HUDEP-2 (cell line): ENCODE data around the gene RBM4B.

ENCODE experiments used
- DNase-seq, 76 experiments: peaks; one replicate each; lab custom pipeline; 2025; ENCODE audit not compliant: unreplicated experiment in 76 of 76; lab: John Stamatoyannopoulos, UW

The RBM4B gene

DNA sequence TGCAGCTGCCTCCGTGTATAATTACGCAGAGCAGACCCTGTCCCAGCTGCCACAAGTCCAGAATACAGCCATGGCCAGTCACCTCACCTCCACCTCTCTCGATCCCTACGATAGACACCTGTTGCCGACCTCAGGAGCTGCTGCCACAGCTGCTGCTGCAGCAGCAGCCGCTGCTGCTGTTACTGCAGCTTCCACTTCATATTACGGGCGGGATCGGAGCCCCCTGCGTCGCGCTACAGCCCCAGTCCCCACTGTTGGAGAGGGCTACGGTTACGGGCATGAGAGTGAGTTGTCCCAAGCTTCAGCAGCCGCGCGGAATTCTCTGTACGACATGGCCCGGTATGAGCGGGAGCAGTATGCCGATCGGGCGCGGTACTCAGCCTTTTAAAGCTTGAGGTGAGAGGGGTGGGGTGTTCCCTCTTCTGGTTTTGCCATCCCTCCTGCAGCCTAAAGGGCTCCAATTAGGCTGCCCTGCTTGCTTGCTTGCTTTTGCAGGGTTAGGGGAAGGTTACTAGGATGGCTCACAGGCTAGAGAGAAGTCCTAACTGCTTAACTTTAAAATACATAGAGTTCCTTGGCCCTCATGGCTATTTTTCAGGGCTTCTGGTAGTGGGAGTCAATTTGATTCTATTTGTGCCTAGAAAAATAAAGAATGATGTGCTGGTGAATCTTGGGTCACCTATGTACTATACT, 33.8 kb downstream of the RBM4B start:
- DNase-seq: no peak

- no peak for DNase-seq
Measured at GRCh38 chr11:66641834-66642233, 35.9 kb downstream of the RBM4B start.

GRCh38 chr11:66639814-66640340, 37.8 kb downstream of the RBM4B start:
- peak in 1 of 76 experiments; percentile 5 for DNase-seq

- DNase-seq: peak in 7 of 76 experiments; percentile 7 to 41 (median 31)
Measured at GRCh38 chr11:66639066-66639813, 38.4 kb downstream of the RBM4B start.

DNA sequence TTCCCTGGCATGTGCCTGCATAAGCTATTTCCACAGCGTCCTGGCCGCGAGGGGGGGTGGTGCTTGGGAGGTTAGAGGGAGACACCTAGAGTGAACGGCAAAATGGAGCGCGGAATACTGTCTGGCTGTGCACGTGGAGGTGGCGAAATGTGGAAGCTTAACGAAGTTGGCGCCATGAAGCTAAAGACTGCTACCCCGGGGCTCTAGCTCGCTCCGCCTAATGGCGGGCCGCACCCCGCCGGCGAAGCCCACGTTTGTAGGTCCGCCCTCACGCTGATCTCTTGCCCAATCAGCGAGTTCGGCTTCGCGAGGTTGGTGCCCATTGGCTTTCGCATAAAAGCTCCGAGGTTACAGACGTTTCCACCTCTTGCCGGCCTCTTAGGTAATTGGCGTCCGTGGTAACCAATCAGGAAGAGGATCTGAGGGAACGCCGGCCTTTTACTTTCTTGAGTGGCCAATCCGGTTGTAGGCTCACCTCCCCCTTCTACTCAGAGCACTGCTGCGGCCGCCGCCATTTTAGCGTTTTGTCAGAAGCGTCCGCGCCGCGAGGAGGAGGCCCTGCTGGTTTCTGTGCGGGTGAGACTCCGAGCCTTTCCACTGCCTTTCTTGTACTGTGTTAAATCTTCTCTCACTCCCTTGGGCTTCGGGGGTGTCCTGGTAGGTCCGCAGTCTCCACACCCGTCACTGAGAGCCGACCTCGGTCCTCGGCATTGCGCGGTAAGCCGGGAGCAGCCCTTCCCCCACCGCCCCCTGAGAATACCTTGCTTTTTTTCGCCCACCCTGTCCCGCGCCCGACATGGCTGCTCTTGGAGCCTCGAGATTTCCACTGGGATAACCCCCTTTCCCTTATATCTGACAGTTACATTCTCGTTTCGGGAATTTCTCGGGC, 39.3 kb downstream of the RBM4B start, which contains the start of gene RBM4:
RBM4 (plus strand) TSS at position 527 of the 889 bp plus-strand sequence. CDS start 1,009 bp downstream, outside the sequence.
- DNase-seq: peak; percentile 36 to 99 (median 97)

DNA sequence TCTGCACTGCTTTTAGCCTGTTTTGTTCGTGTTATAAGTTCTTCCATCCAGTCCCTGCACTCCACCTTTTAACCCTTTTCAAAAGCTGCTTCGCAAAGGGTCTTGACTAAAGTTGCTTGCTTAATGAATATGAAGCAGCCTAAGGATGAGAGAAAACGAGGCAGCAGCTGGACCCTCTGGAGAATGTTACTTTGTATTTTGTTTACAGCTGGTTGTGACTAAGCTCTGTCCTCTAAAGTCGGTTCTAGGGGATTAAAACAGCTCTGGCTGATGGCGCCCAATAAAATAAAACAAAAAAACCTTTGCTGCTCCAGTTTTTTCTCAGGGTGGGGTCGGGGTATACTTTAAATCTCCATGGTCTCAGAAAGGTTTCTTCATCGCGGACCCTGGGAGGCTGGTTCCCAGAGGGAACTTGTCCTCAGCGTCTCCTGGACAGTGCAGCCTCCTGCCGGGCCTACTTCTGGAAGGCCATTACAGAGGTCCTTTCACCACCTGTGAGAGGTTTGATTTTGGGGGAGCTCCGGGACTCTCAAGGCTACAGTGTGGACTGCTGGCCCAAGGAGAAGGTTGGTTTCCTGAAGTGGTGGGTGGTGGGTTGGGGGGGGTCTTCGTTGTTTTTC, 40.0 kb downstream of the RBM4B start:
- DNase-seq: peak in 5 of 76 experiments; percentile 7 to 59 (median 53)

DNA sequence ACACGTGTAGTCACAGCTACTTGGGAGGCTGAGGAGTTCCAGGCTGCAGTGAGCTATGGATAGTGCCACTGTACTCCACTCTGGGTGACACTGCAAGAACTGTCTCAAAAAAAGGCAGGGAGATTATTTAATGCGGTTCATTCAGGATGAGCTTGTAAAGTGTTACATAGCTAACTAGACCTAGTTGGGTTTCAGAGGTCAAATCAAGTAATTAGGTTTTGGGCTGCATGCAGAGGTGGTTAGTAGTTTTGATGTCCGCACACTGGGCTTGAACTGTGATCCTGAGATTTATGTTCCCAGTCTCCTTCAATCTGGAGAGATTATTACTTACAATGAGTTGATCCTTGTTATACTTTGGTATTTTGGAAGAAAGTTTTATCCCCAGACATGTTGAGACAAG, 41.3 kb downstream of the RBM4B start:
- no peak for DNase-seq

- no peak for DNase-seq
Measured at GRCh38 chr11:66632952-66633351, 44.7 kb downstream of the RBM4B start.

DNA sequence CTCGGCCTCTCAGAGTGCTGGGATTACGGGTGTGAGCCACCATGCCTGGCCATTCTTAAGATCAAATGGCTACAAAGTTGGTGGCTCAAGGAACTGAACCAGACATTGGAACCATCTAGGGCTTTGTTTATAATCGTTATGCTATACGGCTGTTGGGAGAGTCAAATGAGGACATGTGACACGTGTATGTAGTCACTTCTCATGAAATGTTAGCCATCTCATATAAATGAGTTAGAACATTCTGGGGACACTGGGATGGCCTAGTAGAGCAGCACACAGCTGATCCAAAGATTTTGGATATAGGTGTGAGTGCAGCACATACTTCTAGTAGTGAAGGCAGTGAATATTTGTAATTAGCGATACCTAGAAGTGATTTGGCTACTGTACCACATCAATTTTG, 45.8 kb downstream of the RBM4B start:
- no peak for DNase-seq

DNA sequence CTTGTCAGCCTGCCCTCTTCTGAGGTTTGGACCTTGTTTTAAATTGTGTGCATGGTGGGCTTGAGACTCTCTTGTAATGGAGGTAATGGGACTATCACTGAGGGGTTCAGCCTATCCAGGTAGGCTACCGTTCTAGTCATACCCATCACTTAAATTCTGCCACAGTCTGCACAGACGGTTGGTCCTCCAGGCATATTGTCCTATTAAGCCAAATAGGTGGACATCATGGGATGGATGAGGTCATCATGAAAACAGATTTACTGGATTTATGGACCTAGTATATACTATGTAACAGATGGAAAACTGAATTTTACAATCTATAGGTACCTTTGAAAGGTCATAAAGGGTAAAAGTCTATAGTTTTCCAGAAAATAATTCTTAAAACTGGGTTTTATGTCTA, 48.3 kb downstream of the RBM4B start:
- DNase-seq: no peak

DNA sequence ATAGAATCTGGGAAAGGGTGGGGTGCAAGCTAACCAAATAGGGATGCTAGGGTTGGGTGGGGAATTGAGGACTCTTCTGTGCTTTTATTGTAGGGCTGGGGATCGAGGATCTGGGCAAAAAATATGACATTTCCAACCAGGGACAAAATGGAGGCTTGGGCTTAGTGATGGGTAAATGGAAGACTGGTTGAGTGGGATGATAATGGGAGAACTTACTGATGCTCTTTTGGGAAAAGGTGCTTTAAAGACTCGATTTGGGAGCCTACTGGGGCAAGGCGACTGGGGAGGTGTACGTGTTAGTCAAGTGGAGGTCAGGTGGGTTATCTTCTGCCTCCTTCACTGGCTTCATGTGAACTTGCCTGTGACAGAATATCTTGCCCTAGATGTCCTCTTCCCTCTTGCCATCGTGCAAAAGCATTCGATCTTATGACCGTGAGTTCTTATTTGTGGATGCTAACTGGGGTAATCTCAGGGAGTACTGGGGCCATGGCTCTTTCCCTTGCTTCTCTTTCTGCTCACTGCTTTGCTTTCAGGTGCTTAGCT, 49.6 kb downstream of the RBM4B start:
- DNase-seq: no peak

GRCh38 chr11:66626926-66627325, 50.8 kb downstream of the RBM4B start:
- no peak for DNase-seq

GRCh38 chr11:66626382-66626781, 51.3 kb downstream of the RBM4B start:
- DNase-seq: no peak

GRCh38 chr11:66625752-66626149, 51.9 kb downstream of the RBM4B start:
- no peak for DNase-seq

DNA sequence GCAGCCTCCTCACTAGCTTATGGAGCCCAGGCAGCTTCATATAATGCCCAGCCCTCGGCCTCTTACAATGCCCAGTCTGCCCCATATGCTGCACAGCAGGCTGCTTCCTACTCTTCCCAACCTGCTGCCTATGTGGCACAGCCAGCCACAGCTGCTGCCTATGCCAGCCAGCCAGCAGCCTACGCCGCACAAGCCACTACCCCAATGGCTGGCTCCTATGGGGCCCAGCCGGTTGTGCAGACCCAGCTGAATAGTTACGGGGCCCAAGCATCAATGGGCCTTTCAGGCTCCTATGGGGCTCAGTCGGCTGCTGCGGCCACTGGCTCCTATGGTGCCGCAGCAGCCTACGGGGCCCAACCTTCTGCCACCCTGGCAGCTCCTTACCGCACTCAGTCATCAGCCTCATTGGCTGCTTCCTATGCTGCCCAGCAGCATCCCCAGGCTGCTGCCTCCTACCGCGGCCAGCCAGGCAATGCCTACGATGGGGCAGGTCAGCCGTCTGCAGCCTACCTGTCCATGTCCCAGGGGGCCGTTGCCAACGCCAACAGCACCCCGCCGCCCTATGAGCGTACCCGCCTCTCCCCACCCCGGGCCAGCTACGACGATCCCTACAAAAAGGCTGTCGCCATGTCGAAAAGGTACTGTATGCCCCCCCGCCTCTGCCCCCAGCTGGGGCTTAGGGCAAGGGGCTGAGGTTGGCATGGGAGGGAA, 52.5 kb downstream of the RBM4B start:
- no peak for DNase-seq

DNA sequence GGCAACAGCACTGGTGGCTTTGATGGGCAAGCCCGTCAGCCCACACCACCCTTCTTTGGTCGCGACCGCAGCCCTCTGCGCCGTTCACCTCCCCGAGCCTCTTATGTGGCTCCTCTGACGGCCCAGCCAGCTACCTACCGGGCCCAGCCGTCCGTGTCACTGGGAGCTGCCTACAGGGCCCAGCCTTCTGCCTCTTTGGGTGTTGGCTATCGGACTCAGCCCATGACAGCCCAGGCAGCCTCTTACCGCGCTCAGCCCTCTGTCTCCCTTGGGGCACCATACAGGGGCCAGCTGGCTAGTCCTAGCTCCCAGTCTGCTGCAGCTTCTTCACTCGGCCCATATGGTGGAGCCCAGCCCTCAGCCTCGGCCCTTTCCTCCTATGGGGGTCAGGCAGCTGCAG, 53.2 kb downstream of the RBM4B start:
- no peak for DNase-seq

GRCh38 chr11:66619080-66619554, 58.6 kb downstream of the RBM4B start:
- DNase-seq: peak in 1 of 76 experiments; percentile 13

DNA sequence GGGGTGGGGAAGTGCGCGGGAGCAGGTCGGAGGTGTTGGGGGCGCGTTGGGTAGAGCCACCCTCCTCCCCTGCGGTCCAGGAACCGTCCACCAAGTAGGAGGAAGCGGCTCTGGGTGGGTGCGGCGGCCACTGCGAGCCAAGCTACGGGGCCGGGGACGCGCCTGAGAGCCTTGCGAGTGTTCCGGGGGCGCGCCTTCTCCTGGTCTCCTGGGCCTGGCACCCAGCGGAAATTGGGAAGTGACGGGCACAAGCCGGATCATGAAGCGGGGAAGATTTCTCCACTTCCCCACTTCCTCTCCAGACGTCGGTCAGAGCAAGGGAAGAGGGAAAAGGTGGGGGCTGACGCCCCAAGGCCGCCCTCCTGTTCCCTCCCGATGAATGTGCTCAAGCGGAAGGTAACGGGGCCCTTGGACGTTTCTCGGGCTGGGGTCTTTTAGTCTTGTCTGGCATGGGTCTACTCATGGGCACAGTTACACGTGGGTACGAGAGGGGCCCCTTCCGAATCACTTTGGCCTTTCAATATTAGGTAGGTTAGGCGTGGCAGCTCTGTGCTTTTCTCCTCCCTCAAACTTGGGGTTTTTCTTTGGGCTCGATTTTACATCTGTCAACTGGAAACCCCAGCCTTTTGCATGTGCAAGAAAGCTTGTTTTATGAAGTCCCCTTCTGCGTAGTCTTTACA, 60.4 kb downstream of the RBM4B start:
- DNase-seq: peak in 1 of 76 experiments; percentile 52
